Measurements from ENCODE around the gene PLXNA3.
"Not testable (repeated sequence)": the region's sequence is repeated elsewhere in the genome, so short reads cannot be mapped to it uniquely, and the experiment has no call there.

DNA sequence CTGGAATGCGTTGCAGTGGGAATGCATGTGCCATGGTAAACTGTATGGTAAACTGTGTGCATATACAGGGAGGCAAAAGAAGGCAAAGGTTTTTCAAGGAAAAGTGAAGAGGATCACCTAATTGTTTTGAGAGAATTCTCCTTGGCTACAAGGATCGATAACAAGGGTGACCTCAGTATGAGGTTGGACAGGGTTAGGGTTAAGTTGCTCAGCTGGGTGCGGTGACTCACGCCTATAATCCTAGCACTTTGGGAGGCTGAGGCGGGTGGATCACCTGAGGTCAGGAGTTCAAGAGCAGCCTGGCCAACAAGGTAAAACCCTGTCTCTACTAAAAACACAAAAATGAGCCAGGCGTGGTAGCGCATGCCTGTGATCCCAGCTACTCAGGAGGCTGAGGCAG, 43.3 kb downstream of the PLXNA3 start:
- TF ChIP-seq POLR2AphosphoS5 (IDR thresholded peaks at IDR 0.05; ENCODE audit: low read length); POLR2A (IDR thresholded peaks at IDR 0.05; ENCODE audit: low read depth, low read length); NRF1 (conservative IDR thresholded peaks at IDR 0.05; ENCODE audit: low read depth, low read length); CEBPB (IDR thresholded peaks at IDR 0.05; ENCODE audit: borderline replicate concordance in 1 of 2, low read depth in 2 of 2, low read length in 2 of 2); ZNF207 (IDR thresholded peaks at IDR 0.05; ENCODE audit: borderline replicate concordance); PAX8 (IDR thresholded peaks at IDR 0.05); JUND (IDR thresholded peaks at IDR 0.05; ENCODE audit: low read depth, low read length); MXI1 (IDR thresholded peaks at IDR 0.05; ENCODE audit: low read depth, low read length): not testable (repeated sequence)
- TF ChIP-seq, protein P1, sequence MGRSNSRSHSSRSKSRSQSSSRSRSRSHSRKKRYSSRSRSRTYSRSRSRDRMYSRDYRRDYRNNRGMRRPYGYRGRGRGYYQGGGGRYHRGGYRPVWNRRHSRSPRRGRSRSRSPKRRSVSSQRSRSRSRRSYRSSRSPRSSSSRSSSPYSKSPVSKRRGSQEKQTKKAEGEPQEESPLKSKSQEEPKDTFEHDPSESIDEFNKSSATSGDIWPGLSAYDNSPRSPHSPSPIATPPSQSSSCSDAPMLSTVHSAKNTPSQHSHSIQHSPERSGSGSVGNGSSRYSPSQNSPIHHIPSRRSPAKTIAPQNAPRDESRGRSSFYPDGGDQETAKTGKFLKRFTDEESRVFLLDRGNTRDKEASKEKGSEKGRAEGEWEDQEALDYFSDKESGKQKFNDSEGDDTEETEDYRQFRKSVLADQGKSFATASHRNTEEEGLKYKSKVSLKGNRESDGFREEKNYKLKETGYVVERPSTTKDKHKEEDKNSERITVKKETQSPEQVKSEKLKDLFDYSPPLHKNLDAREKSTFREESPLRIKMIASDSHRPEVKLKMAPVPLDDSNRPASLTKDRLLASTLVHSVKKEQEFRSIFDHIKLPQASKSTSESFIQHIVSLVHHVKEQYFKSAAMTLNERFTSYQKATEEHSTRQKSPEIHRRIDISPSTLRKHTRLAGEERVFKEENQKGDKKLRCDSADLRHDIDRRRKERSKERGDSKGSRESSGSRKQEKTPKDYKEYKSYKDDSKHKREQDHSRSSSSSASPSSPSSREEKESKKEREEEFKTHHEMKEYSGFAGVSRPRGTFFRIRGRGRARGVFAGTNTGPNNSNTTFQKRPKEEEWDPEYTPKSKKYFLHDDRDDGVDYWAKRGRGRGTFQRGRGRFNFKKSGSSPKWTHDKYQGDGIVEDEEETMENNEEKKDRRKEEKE (IDR thresholded peaks at IDR 0.05): not testable (repeated sequence)
- TF ChIP-seq, protein P2, sequence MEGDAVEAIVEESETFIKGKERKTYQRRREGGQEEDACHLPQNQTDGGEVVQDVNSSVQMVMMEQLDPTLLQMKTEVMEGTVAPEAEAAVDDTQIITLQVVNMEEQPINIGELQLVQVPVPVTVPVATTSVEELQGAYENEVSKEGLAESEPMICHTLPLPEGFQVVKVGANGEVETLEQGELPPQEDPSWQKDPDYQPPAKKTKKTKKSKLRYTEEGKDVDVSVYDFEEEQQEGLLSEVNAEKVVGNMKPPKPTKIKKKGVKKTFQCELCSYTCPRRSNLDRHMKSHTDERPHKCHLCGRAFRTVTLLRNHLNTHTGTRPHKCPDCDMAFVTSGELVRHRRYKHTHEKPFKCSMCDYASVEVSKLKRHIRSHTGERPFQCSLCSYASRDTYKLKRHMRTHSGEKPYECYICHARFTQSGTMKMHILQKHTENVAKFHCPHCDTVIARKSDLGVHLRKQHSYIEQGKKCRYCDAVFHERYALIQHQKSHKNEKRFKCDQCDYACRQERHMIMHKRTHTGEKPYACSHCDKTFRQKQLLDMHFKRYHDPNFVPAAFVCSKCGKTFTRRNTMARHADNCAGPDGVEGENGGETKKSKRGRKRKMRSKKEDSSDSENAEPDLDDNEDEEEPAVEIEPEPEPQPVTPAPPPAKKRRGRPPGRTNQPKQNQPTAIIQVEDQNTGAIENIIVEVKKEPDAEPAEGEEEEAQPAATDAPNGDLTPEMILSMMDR (IDR thresholded peaks at IDR 0.05 in 2 of 3, conservative IDR thresholded peaks at IDR 0.05 in 1 of 3; ENCODE audit: control insufficient read depth in 2 of 3, extremely low read depth in 1 of 3, insufficient read depth in 1 of 3, low read depth in 3 of 3, low read length in 3 of 3): not testable (repeated sequence)
- TF ChIP-seq, protein P3, sequence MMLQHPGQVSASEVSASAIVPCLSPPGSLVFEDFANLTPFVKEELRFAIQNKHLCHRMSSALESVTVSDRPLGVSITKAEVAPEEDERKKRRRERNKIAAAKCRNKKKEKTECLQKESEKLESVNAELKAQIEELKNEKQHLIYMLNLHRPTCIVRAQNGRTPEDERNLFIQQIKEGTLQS (IDR thresholded peaks at IDR 0.05; ENCODE audit: borderline replicate concordance, extremely low read depth, low read depth, low read length): not testable (repeated sequence)
- TF ChIP-seq, protein P4, sequence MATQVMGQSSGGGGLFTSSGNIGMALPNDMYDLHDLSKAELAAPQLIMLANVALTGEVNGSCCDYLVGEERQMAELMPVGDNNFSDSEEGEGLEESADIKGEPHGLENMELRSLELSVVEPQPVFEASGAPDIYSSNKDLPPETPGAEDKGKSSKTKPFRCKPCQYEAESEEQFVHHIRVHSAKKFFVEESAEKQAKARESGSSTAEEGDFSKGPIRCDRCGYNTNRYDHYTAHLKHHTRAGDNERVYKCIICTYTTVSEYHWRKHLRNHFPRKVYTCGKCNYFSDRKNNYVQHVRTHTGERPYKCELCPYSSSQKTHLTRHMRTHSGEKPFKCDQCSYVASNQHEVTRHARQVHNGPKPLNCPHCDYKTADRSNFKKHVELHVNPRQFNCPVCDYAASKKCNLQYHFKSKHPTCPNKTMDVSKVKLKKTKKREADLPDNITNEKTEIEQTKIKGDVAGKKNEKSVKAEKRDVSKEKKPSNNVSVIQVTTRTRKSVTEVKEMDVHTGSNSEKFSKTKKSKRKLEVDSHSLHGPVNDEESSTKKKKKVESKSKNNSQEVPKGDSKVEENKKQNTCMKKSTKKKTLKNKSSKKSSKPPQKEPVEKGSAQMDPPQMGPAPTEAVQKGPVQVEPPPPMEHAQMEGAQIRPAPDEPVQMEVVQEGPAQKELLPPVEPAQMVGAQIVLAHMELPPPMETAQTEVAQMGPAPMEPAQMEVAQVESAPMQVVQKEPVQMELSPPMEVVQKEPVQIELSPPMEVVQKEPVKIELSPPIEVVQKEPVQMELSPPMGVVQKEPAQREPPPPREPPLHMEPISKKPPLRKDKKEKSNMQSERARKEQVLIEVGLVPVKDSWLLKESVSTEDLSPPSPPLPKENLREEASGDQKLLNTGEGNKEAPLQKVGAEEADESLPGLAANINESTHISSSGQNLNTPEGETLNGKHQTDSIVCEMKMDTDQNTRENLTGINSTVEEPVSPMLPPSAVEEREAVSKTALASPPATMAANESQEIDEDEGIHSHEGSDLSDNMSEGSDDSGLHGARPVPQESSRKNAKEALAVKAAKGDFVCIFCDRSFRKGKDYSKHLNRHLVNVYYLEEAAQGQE (IDR thresholded peaks at IDR 0.05; ENCODE audit: low read depth, low read length): not testable (repeated sequence)
